ENCODE measurements around the gene STXBP5L. TPM values are rescaled to one million over a fixed set of nuclear protein-coding genes. Genes with fewer than 3 reads are reported as not detected.
A peak's percentile ranks its signal among the peaks of the same experiment; 100 is the strongest.

The STXBP5L gene
- polyA plus RNA-seq, 3 donors: not detected

GRCh38 chr3:120982608-120983320, 74.8 kb downstream of the STXBP5L start:
- Histone ChIP-seq H3K4me1 (ENCODE audit: control insufficient read depth in 1 of 2, insufficient read depth in 2 of 2, low read length in 2 of 2) (no peaks in the 10 kb centered on the region), H3K9me3 (replicated peaks in 1 of 2; ENCODE audit: control insufficient read depth in 1 of 2, insufficient read depth in 1 of 2, low read length in 2 of 2) (peaks cover 29 to 30% of the 10 kb centered on the region in 2 donors), H3K36me3 (replicated peaks in 1 of 2; ENCODE audit: control insufficient read depth in 1 of 2, insufficient read depth in 2 of 2, low read length in 2 of 2) (no peaks in the 10 kb centered on the region), H3K9ac (ENCODE audit: insufficient read depth, low read length, poor library complexity, severe bottlenecking) (no peak overlapping the region), H2AFZ (ENCODE audit: insufficient read depth, low read depth, low read length, poor library complexity, severe bottlenecking) (no peak overlapping the region), H3K4me2 (replicated peaks; ENCODE audit: extremely low read depth, low read length, poor library complexity, severe bottlenecking) (no peak overlapping the region), H3K27me3 (ENCODE audit: control insufficient read depth in 2 of 2, insufficient read depth in 2 of 2, low read length in 2 of 2) (no peaks in the 10 kb centered on the region), H3K79me2 (ENCODE audit: insufficient read depth, low read length) (no peaks in the 10 kb centered on the region), H4K20me1 (ENCODE audit: insufficient read depth, low read length) (no peaks in the 10 kb centered on the region), H3K27ac (ENCODE audit: low read depth in 1 of 2, low read length in 2 of 2) (no peak overlapping the region), H3K4me3 (replicated peaks in 1 of 3; ENCODE audit: low read depth in 2 of 3, low read length in 3 of 3) (no peak overlapping the region)
- H3K36me3 Mint-ChIP-seq: no peaks in the 10 kb centered on the region
- DNase-seq: no peak
- 84% methylated on average over 3 of the region's 3 CpGs for WGBS (ENCODE audit: insufficient coverage)
- H3K9me3 Mint-ChIP-seq: peaks cover 11 to 35% (median 23%) of the 10 kb centered on the region in 7 donors
- intact Hi-C loops (cut with micrococcal nuclease): no loop called here
- TF ChIP-seq, protein P1, sequence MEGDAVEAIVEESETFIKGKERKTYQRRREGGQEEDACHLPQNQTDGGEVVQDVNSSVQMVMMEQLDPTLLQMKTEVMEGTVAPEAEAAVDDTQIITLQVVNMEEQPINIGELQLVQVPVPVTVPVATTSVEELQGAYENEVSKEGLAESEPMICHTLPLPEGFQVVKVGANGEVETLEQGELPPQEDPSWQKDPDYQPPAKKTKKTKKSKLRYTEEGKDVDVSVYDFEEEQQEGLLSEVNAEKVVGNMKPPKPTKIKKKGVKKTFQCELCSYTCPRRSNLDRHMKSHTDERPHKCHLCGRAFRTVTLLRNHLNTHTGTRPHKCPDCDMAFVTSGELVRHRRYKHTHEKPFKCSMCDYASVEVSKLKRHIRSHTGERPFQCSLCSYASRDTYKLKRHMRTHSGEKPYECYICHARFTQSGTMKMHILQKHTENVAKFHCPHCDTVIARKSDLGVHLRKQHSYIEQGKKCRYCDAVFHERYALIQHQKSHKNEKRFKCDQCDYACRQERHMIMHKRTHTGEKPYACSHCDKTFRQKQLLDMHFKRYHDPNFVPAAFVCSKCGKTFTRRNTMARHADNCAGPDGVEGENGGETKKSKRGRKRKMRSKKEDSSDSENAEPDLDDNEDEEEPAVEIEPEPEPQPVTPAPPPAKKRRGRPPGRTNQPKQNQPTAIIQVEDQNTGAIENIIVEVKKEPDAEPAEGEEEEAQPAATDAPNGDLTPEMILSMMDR (IDR thresholded peaks at IDR 0.05): no peak
- peak overlapping the region in 1 of 7 donors; percentile 6 for H3K27ac Mint-ChIP-seq
- no peaks in the 10 kb centered on the region for H3K4me1 Mint-ChIP-seq
- H3K4me3 Mint-ChIP-seq: no peak overlapping the region
- no peaks in the 10 kb centered on the region for H3K27me3 Mint-ChIP-seq (ENCODE audit: low read depth in 3 of 3)

DNA sequence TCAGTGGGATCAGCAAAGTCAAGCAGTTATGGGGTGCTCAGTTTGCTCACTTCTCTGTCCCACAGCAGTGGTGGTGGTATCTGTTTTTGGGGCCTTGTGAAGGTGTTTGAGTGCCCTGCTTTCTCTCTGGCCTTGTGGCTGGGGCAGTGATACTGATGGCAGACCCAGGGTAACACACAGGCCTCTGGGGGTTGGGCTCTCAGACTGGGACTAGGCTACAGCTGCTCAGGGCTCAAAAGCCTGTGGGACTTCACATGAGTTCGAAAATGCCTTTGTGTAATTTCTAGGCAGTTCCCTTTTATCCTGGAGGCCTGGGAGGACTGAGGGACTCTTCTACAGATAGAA, 75.3 kb downstream of the STXBP5L start:
- Mint-ChIP-seq H3K9me3 (peaks cover 9 to 33% (median 22%) of the 10 kb centered on the region in 7 donors), H3K27me3 (ENCODE audit: low read depth in 3 of 3) (no peaks in the 10 kb centered on the region), H3K4me3 (no peak overlapping the region), H3K27ac (peak overlapping the region in 1 of 7 donors; percentile 6), H3K4me1 (no peaks in the 10 kb centered on the region), H3K36me3 (no peaks in the 10 kb centered on the region)
- Histone ChIP-seq H3K4me1 (ENCODE audit: control insufficient read depth in 1 of 2, insufficient read depth in 2 of 2, low read length in 2 of 2) (no peaks in the 10 kb centered on the region), H3K36me3 (replicated peaks in 1 of 2; ENCODE audit: control insufficient read depth in 1 of 2, insufficient read depth in 2 of 2, low read length in 2 of 2) (no peaks in the 10 kb centered on the region), H4K20me1 (ENCODE audit: insufficient read depth, low read length) (no peaks in the 10 kb centered on the region), H3K9me3 (replicated peaks in 1 of 2; ENCODE audit: control insufficient read depth in 1 of 2, insufficient read depth in 1 of 2, low read length in 2 of 2) (peaks cover 29 to 30% of the 10 kb centered on the region in 2 donors), H3K4me2 (replicated peaks; ENCODE audit: extremely low read depth, low read length, poor library complexity, severe bottlenecking) (no peak overlapping the region), H2AFZ (ENCODE audit: insufficient read depth, low read depth, low read length, poor library complexity, severe bottlenecking) (no peak overlapping the region), H3K27ac (ENCODE audit: low read depth in 1 of 2, low read length in 2 of 2) (no peak overlapping the region), H3K4me3 (replicated peaks in 1 of 3; ENCODE audit: low read depth in 2 of 3, low read length in 3 of 3) (no peak overlapping the region), H3K79me2 (ENCODE audit: insufficient read depth, low read length) (no peaks in the 10 kb centered on the region), H3K9ac (ENCODE audit: insufficient read depth, low read length, poor library complexity, severe bottlenecking) (no peak overlapping the region), H3K27me3 (ENCODE audit: control insufficient read depth in 2 of 2, insufficient read depth in 2 of 2, low read length in 2 of 2) (no peaks in the 10 kb centered on the region)
- no CpG with 5 or more reads among the region's 1 CpG for WGBS (ENCODE audit: insufficient coverage)
- no peak for DNase-seq
- intact Hi-C loops (cut with micrococcal nuclease): no loop called here
- TF ChIP-seq, protein P1 (IDR thresholded peaks at IDR 0.05): no peak

Data from CD14-positive monocyte (primary cell).